Midbrain (tissue), 1 donor: ENCODE measurements around the gene BNIPL.

ENCODE experiments used
- DNase-seq: peaks from one replicate; lab custom pipeline; 2025; lab: John Stamatoyannopoulos, UW

BNIPL gene

DNA sequence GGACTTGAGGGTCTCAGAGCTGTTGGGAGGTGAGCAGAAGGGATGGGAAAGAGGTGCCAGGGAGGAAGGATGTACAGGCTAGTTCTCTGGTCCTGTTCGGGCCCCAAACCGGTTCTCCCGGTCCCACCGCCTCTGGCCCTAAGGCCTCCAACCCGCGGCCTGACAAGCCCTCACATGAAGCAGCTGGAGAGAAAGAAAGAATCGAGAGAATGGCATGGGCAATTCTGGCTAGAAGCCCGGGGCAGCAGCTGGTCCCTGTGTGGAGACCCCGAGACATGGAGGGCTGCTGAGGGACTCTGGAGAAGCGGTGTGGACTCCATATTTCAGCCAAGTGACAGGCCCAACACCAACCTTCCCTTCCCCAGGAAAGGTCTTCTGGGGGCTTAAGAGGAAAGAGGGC lies 22.3 kb downstream of the BNIPL start:
- peak; percentile 29 for DNase-seq

- peak; percentile 85 for DNase-seq
These were observed 23.0 kb downstream of the BNIPL start, which contains the start of gene CDC42SE1 for GRCh38 chr1:151059109-151060006. TSS of gene CDC42SE1 (minus strand) at chr1:151059622. CDS start at chr1:151055730, 3,892 bp downstream.

DNA sequence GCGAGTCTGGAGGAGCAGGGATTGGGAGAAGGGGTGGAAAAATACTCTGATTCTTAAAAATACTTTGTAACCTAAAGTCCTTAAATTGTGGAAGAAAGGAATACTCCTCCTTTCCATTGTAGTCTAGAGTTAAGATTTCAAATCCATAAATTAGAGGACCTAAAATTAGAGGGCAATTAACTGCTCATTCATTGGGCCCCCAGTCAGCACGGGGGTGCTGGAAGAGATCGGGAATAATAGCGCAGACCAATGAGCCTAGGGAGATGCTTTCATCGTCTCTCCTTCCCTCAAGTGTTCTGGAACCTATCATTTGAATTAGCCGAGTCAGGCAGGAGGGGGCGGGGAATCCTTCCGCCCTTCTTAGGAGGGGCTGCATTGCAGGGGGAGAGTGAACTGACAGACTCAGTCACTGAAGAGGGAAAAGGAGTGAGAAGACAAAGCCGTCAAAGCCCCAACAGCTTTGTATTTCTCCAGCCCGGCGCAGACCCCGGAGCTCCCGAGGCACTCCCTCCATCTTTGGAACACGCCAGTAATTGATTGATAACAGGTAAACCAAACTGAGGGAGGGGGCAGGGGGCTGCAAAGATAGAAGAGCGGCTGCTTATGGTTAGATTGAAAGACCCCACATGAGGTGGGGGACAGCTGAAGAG lies 23.7 kb downstream of the BNIPL start, which contains the start of gene MLLT11:
TSS of gene MLLT11 (plus strand) at position 391 of the 650 bp plus-strand sequence. CDS start 6,828 bp downstream, outside the sequence.
- peak; percentile 68 for DNase-seq

DNA sequence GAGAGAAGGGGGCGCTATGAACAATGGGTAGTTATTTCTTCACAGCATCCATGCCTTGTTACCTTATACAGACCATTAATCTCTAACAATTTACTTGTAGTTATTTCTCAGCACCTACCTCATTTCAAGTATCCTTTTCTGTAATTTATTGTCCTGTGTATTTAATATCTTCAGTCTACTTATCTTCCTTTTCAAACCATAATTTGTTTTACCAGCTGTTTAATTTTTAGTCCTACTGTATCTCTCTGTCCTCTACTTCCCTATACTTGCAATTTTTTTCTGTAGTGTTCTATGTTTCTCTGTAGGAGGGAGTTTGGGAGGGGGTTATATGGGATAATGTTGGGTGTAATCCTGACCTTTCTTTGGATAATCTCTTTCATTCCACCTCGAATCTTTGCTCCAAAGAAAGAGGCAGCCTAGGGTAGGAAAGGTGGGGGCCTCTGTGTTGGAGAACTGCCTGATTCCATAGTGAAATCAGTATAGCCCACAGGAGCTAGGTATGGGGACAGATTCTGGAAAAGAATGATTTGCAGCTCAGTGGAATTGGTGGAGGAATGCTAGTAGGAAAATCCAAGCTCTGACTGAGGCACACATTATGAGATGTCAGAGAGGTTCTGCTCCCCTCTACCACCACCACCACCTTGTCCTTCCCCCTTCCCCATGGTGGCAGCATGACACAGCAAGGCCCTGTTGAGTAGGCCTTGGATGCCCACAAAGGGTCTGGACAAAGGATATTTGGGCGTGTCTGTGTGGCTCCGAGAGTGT lies 24.5 kb downstream of the BNIPL start:
- DNase-seq = no peak

DNA sequence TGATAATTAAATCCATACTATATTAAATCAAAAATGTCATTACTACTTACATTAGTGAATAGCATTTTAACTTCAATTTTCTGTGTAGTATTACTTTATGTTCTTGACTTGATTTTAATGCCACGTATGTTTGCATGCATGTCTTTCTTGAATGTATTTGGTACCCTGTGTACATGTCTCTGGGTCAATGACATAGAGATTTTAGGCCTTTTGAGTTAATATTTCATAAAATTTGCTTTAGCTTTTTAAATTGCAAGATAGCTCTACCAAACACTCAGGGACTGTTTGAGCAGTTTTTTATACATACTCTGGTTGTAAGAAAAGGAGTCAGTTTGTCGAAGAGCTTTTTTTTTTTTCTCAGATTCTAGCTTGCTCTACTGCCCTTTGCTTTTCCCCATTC lies 25.3 kb downstream of the BNIPL start:
- DNase-seq = no peak

DNA sequence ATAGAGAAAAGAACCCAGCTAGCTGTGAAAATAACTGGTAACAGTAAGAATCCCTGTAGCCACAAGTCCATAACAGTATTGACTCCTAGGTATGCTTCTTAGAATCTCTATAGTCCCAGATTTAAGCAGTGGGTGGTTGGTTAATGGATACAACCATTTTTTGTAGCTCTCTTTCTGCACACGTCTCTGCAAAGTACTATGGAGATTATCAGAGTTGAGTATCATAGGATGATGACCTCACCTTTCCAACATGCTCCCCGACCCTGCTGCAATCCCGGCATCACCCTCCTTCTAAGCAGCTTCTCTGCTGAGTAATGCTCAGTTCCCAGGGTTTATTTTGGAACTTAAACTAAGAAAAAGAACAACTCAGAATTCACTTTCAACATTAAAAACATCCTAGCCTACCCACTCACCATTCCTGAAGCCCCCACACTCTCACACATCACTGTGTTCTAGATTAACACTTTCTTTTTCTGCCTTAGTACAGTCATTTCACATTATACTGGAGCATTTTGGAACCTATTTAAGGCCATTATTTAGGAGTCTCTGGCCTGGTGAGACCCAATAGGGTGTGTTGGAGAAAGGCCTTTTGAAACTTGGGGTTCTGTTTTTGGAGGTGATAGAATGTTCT lies 26.5 kb downstream of the BNIPL start:
- no peak for DNase-seq

- no peak for DNase-seq
These were observed 28.8 kb downstream of the BNIPL start for GRCh38 chr1:151065089-151065645.

DNA sequence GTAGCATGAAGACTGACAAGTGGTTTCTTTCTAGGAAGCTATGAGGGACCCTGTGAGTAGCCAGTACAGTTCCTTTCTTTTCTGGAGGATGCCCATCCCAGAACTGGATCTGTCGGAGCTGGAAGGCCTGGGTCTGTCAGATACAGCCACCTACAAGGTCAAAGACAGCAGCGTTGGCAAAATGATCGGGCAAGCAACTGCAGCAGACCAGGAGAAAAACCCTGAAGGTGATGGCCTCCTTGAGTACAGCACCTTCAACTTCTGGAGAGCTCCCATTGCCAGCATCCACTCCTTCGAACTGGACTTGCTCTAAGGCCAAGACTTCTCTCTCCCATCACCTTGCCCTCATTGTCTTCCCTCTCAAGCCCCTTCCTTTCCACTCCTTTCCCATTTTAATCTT lies 30.8 kb downstream of the BNIPL start:
- DNase-seq = no peak

GRCh38 chr1:151069103-151069486 lies 32.7 kb downstream of the BNIPL start:
- DNase-seq = no peak

GRCh38 chr1:151070474-151071276 lies 34.3 kb downstream of the BNIPL start, which contains the start of gene GABPB2:
TSS of gene GABPB2 (plus strand) at chr1:151070761. CDS start at chr1:151088190, 17,429 bp downstream.
- peak; percentile 94 for DNase-seq

GRCh38 chr1:151072224-151072623 lies 35.8 kb downstream of the BNIPL start:
- DNase-seq = no peak

GRCh38 chr1:151085953-151086559 lies 49.7 kb downstream of the BNIPL start:
- no peak for DNase-seq
